Measurements from ENCODE around the gene CD22. TPM values are rescaled to one million over a fixed set of nuclear protein-coding genes. Genes with fewer than 3 reads are reported as not detected.

CD22 gene
- total and polyA plus RNA-seq, 2 of the 13 experiments (the other 11 are each of a cell fraction or from before 2014, with no cell fraction given), result 0.71 to 1.7 TPM

DNA sequence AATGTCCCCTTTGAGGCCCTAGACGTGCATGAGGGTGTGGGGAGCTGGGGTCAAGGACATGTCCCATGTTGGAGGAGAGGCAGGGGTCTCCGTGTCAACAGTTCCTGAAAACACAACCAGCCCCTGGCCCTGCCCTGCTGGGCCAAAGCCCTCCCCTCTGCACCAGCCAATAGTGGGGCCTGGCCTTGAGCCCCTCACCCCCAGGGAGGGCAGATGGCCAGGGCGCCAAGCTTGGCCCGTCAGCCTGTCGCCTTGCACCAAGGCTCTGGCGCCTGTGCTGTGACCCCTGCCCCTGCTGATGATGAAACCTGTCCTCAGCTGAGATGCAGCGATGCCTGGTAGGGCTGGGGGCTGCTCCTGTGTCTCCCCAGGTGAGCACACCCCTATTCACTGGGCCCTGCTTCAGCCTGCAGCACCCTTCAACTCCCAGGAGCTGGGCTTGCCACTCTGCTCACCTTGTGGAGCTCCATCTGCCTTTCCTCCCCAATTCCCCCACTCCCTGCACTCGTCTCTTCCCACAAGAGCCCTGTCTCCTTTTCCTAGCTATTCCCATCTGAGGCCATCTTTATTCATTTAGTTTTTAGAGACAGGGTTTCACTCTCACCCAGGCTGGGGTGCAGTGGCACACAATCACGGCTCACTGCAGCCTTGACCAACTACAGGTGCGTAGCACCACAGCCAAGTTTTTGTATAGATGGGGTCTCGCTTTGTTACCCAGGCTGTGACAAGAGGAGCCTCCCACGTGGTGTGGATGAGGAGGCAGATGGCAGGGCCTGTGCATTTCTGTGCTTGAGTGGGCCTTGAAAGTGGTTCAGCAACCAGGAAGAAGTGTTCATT lies 48.8 kb upstream of the CD22 start (continued):
- TF ChIP-seq SATB2 (CRISPR knock-in tag; IDR thresholded peaks at IDR 0.05) (no peak), ATF3 (CRISPR knock-in tag; IDR thresholded peaks at IDR 0.05) (peak; percentile 95), ZNF616 (CRISPR knock-in tag; IDR thresholded peaks at IDR 0.05; ENCODE audit: low read depth) (no peak), ZNF180 (CRISPR knock-in tag; IDR thresholded peaks at IDR 0.05; ENCODE audit: borderline replicate concordance, low read depth) (no peak), ZSCAN20 (CRISPR knock-in tag; IDR thresholded peaks at IDR 0.05; ENCODE audit: borderline replicate concordance) (no peak), TFAP4 (IDR thresholded peaks at IDR 0.05; ENCODE audit: borderline replicate concordance, low read depth) (peak; percentile 90; the same call in 1 of the 2 replicates), TFDP2 (CRISPR knock-in tag; IDR thresholded peaks at IDR 0.05) (peak; percentile 79), NFYB (CRISPR knock-in tag; IDR thresholded peaks at IDR 0.05) (peak; percentile 70), ZNF333 (CRISPR knock-in tag; IDR thresholded peaks at IDR 0.05; ENCODE audit: borderline replicate concordance) (no peak), DZIP1 (CRISPR knock-in tag; IDR thresholded peaks at IDR 0.05) (no peak; the same call in 1 of the 2 replicates), SIX1 (CRISPR knock-in tag; IDR thresholded peaks at IDR 0.05; ENCODE audit: borderline replicate concordance) (no peak), ZFP41 (CRISPR knock-in tag; IDR thresholded peaks at IDR 0.05; ENCODE audit: borderline replicate concordance) (no peak), ZBTB3 (CRISPR knock-in tag; IDR thresholded peaks at IDR 0.05; ENCODE audit: borderline replicate concordance, low read depth) (0 out of 2 replicates have a peak, but pooled peaks have one; percentile 35)
- TF ChIP-seq, protein P1, sequence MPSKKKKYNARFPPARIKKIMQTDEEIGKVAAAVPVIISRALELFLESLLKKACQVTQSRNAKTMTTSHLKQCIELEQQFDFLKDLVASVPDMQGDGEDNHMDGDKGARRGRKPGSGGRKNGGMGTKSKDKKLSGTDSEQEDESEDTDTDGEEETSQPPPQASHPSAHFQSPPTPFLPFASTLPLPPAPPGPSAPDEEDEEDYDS (CRISPR knock-in tag; IDR thresholded peaks at IDR 0.05), result no peak
- TF ChIP-seq, protein P2, sequence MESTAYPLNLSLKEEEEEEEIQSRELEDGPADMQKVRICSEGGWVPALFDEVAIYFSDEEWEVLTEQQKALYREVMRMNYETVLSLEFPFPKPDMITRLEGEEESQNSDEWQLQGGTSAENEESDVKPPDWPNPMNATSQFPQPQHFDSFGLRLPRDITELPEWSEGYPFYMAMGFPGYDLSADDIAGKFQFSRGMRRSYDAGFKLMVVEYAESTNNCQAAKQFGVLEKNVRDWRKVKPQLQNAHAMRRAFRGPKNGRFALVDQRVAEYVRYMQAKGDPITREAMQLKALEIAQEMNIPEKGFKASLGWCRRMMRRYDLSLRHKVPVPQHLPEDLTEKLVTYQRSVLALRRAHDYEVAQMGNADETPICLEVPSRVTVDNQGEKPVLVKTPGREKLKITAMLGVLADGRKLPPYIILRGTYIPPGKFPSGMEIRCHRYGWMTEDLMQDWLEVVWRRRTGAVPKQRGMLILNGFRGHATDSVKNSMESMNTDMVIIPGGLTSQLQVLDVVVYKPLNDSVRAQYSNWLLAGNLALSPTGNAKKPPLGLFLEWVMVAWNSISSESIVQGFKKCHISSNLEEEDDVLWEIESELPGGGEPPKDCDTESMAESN (CRISPR knock-in tag; conservative IDR thresholded peaks at IDR 0.05), result no peak
- TF ChIP-seq, protein P3, sequence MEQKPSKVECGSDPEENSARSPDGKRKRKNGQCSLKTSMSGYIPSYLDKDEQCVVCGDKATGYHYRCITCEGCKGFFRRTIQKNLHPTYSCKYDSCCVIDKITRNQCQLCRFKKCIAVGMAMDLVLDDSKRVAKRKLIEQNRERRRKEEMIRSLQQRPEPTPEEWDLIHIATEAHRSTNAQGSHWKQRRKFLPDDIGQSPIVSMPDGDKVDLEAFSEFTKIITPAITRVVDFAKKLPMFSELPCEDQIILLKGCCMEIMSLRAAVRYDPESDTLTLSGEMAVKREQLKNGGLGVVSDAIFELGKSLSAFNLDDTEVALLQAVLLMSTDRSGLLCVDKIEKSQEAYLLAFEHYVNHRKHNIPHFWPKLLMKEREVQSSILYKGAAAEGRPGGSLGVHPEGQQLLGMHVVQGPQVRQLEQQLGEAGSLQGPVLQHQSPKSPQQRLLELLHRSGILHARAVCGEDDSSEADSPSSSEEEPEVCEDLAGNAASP (CRISPR knock-in tag; IDR thresholded peaks at IDR 0.05; ENCODE audit: borderline replicate concordance), result peak; percentile 50; the same call in 1 of the 2 replicates
- TF ChIP-seq, protein P4, sequence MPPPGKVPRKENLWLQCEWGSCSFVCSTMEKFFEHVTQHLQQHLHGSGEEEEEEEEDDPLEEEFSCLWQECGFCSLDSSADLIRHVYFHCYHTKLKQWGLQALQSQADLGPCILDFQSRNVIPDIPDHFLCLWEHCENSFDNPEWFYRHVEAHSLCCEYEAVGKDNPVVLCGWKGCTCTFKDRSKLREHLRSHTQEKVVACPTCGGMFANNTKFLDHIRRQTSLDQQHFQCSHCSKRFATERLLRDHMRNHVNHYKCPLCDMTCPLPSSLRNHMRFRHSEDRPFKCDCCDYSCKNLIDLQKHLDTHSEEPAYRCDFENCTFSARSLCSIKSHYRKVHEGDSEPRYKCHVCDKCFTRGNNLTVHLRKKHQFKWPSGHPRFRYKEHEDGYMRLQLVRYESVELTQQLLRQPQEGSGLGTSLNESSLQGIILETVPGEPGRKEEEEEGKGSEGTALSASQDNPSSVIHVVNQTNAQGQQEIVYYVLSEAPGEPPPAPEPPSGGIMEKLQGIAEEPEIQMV (CRISPR knock-in tag; IDR thresholded peaks at IDR 0.05; ENCODE audit: low read depth), result no peak

Data from HepG2 (cell line).